PC-9 (cell line): ENCODE data around the gene ADGRL3.

Source experiments
- CTCF ChIP-seq: fragments of 200-600 bp; sonication (generic); conservative IDR thresholded peaks from 2 replicates; pipeline ENCODE4 v1.6.1; 2017; ENCODE audit warnings: mixed run types, antibody characterized with exemption, mild to moderate bottlenecking, moderate library complexity
- EZH2 ChIP-seq: fragments of 200-600 bp; sonication (generic); IDR thresholded peaks from 2 replicates; pipeline ENCODE4 v1.8.0; 2017; ENCODE audit warnings: antibody characterized with exemption, low read depth

DNA sequence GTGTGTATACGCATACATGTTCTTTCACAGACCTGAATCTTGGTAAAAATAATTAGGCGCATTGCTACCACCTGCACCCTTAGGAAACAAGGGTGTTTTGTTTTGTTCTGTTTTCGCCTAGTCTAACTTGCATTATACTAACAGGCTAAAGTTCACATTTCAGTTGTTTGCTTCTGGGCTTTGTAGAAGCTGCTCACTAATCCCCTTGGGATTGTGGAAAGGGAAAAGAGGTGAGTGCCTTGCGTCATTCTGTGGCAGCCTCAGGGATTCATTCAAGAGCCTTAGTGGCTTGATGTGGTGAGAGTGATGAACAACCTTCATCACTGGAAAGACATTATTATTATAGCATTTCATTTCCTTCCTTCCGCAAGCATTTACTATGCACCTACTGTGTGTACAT is 331.1 kb downstream of the ADGRL3 start:
- TF ChIP-seq CTCF (no peak), EZH2 (no peak)
